Fibroblast of lung (primary cell): ENCODE results near the gene GNB1L.

ENCODE experiments used
- CTCF ChIP-seq, 2 donors: IDR thresholded peaks in 1 of 2; conservative IDR thresholded peaks in 1 of 2; 1 replicate in 1 of 2; 2 replicates in 1 of 2; pipeline ENCODE4 v1.5.1; 2011 to 2012; ENCODE audit warnings: low read length in 2 of 2, control low read depth in 1 of 2, inconsistent platforms in 1 of 2, low read depth in 1 of 2, mild to moderate bottlenecking in 1 of 2
- EZH2 ChIP-seq: IDR thresholded peaks from 2 replicates; pipeline ENCODE4 v1.5.1; 2012; ENCODE audit warnings: low read length, control low read depth, mild to moderate bottlenecking; ENCODE audit errors: missing control alignments

GRCh38 chr22:19851291-19852176 is 3.1 kb downstream of the GNB1L start:
- no peak for TF ChIP-seq CTCF (conservative IDR thresholded peaks at IDR 0.05 in 1 of 2, IDR thresholded peaks at IDR 0.05 in 1 of 2; ENCODE audit: low read depth in 1 of 2, low read length in 2 of 2)
- no peak for TF ChIP-seq EZH2
